HepG2 (cell line): ENCODE measurements around the gene KLF7. TPM values are rescaled to one million over a fixed set of nuclear protein-coding genes. Genes with fewer than 3 reads are reported as not detected.

Source experiments
- ATAC-seq: fragments of 200-7000 bp; cut with Tn5 transposase; 3 replicates; pipeline ENCODE4 v1.9.1; 2020; ENCODE audit warnings: mild to moderate bottlenecking, moderate library complexity
- BruUV-seq: library from RNA; stranded (reverse); fragments of 400-500 nt; replicated peaks from 2 replicates; lab custom pipeline; 2021; lab: Mats Ljungman, UMichigan
- CTCF ChIA-PET: fragments of 300-600 bp; formaldehyde crosslinking; extraction: SDS; loops from one replicate; lab custom pipeline; 2021; ENCODE audit warnings: low total read pairs, inconsistent platforms, low intra/inter-chr PET ratio; lab: Yijun Ruan, JAX
- POLR2A ChIA-PET: fragments of 350-600 bp; sonication (Branson Sonifier 250); formaldehyde crosslinking; loops from one replicate; lab custom pipeline; 2020; ENCODE audit warnings: antibody characterized with exemption, inconsistent platforms; lab: Yijun Ruan, JAX
- DNase-seq: peaks from one replicate; pipeline ENCODE4 v3.0.0-alpha.2; 2015; ENCODE audit warnings: low spot score
- FAIRE-seq: peaks from 3 replicates; lab custom pipeline; 2011; peaks lifted over from hg19 to GRCh38; lab: Jason Lieb, UNC
- H2AFZ ChIP-seq: one replicate; pipeline ENCODE4 v1.6.1; 2011; ENCODE audit warnings: low read length, inconsistent platforms
- H3K27ac ChIP-seq: fragments of 300-600 bp; 3 replicates; pipeline ENCODE4 v1.8.0; 2011; ENCODE audit warnings: mixed run types, mild to moderate bottlenecking, mixed read lengths, low read length, inconsistent platforms; ENCODE audit not compliant: insufficient read depth; ENCODE audit errors: extremely low read length
- H3K27me3 ChIP-seq, 2 experiments: fragments of 200-600 bp in 1 of 2; 2 replicates in 1 of 2; 3 replicates in 1 of 2; pipeline versions ENCODE4 v1.6.0 to v1.8.0; 2011; ENCODE audit warnings: low read length in 2 of 2, mild to moderate bottlenecking in 2 of 2, moderate library complexity in 2 of 2, inconsistent platforms in 1 of 2; ENCODE audit not compliant: insufficient read depth in 2 of 2, control insufficient read depth in 1 of 2
- H3K36me3 ChIP-seq, 2 experiments: fragments of 200-600 bp in 1 of 2; replicated peaks in 1 of 2; 2 replicates in 1 of 2; 3 replicates in 1 of 2; pipeline versions ENCODE4 v1.5.1 to v1.8.0; 2011; ENCODE audit warnings: low read length in 2 of 2, inconsistent platforms in 1 of 2; ENCODE audit not compliant: insufficient read depth in 2 of 2, control insufficient read depth in 1 of 2
- H3K4me1 ChIP-seq: 2 replicates; pipeline ENCODE4 v1.5.1; 2012; ENCODE audit warnings: low read length, inconsistent platforms; ENCODE audit not compliant: insufficient read depth
- H3K4me2 ChIP-seq: 2 replicates; pipeline ENCODE4 v1.6.0; 2011; ENCODE audit warnings: low read depth, low read length, inconsistent platforms
- H3K4me3 ChIP-seq, 3 experiments: fragments of 200-600 bp in 1 of 3; sonication (generic), shearing (Covaris generic) in 1 of 3; replicated peaks in 1 of 3; 2 replicates each; pipeline ENCODE4 v1.5.1; 2011 to 2016; ENCODE audit warnings: low read length in 3 of 3, inconsistent platforms in 2 of 3, low read depth in 2 of 3, mild to moderate bottlenecking in 2 of 3, control low read depth in 1 of 3, mixed read lengths in 1 of 3; ENCODE audit not compliant: insufficient read depth in 1 of 3
- H3K79me2 ChIP-seq: one replicate; pipeline ENCODE4 v1.6.1; 2011; ENCODE audit warnings: low read length, inconsistent platforms; ENCODE audit not compliant: insufficient read depth
- H3K9ac ChIP-seq: 2 replicates; pipeline ENCODE4 v1.6.0; 2011; ENCODE audit warnings: mild to moderate bottlenecking, low read depth, low read length, inconsistent platforms; ENCODE audit not compliant: insufficient read depth
- H3K9me3 ChIP-seq: 2 replicates; pipeline ENCODE4 v1.5.1; 2012; ENCODE audit warnings: mild to moderate bottlenecking, low read length
- H4K20me1 ChIP-seq: 2 replicates; pipeline ENCODE4 v1.6.0; 2011; ENCODE audit warnings: inconsistent platforms, mild to moderate bottlenecking, low read length, moderate library complexity; ENCODE audit not compliant: insufficient read depth
- DMAP1 ChIP-seq: IDR thresholded peaks from 2 replicates; pipeline ENCODE4 v1.6.1; 2016
- FOXK2 ChIP-seq: fragments of 450-650 bp; IDR thresholded peaks from 2 replicates; pipeline ENCODE4 v1.6.1; 2016
- GABPA ChIP-seq, 2 experiments: IDR thresholded peaks; 2 replicates each; pipeline ENCODE4 v1.6.1; 2011 to 2016; ENCODE audit warnings: low read depth in 2 of 2, low read length in 1 of 2, missing biosample characterization in 1 of 2, missing genetic modification characterization in 1 of 2
- WGBS: methylation state at CpG from one replicate; pipeline ENCODE4 v1.1.6; 2017; ENCODE audit warnings: low lambda C conversion rate; 5-methylcytosine and 5-hydroxymethylcytosine counted together
- in situ Hi-C: cut with HindIII; loops from 2 replicates; pipeline ENCODE4 v1.10.0; 2017; ENCODE audit warnings: low pct_unique_long_range_greater_than_20kb; ENCODE audit not compliant: extremely low pct_ligation_motif_present
- intact Hi-C: fragments of 100-400 bp; cut with micrococcal nuclease; formaldehyde crosslinking; loops from one replicate; pipeline ENCODE4 v1.10.0; 2022; ENCODE audit not compliant: unreplicated experiment
- polyA plus RNA-seq, 8 experiments: library from polyadenylated mRNA; depleted of rRNA in 3 of 8; stranded (reverse) in 7 of 8; unstranded in 1 of 8; fragments of >200 nt; fragmentation: Illumina TruSeq in 4 of 8; extraction: Trizol in 4 of 8; gene quantifications; 2 replicates each; pipeline versions ENCODE4 v1.2.1 to v1.2.3, GENCODE V29; 2011 to 2016; ENCODE audit warnings: low read depth in 4 of 8, missing spikeins in 1 of 8, mixed read lengths in 1 of 8; ENCODE audit not compliant: insufficient read depth in 1 of 8
- total RNA-seq, 5 experiments: library from RNA; depleted of rRNA; stranded (reverse); fragments of >200 nt; fragmentation: Illumina TruSeq; extraction: Trizol; gene quantifications; 2 replicates each; pipeline ENCODE4 v1.2.3, GENCODE V29; 2016; ENCODE audit warnings: low read depth in 1 of 5
- TF ChIP-seq, protein P1 (sequence below): IDR thresholded peaks from 2 replicates; pipeline ENCODE4 v1.6.1; 2016; ENCODE audit warnings: low read depth
- TF ChIP-seq, protein P2 (sequence below), 2 experiments: sonication (generic) in 1 of 2; formaldehyde crosslinking in 1 of 2; IDR thresholded peaks; 2 replicates each; pipeline versions ENCODE4 v1.4.0 to v1.6.1; 2018 to 2020; ENCODE audit warnings: missing genetic modification reagents in 2 of 2, borderline replicate concordance in 1 of 2, low read depth in 1 of 2, mild to moderate bottlenecking in 1 of 2, missing biosample characterization in 1 of 2

KLF7 gene
- total and polyA plus RNA-seq, 2 of the 13 experiments (the other 11 are each of a cell fraction or from before 2014, with no cell fraction given): 2.6 to 5.4 TPM

DNA sequence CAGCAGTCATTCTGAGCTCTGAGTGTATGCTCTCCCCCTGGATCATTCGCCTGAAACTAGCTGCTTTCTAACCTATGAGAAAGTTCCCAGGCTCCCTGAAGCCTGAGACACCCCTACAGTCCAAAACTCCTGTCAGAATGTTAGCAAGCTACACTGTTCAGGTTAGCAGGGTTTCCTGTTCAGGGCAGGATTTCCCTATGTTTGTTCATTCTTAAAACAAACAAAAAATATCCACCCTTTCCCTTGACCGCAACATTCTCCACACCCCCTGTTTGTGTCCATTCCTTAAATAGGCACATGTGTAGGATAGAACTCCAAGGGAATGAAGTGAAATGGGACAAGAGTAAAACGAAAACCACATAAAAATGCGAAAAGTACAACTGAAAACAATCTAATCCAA, 83.1 kb downstream of the KLF7 start:
- intact Hi-C loops (loop anchor here (2.0 kb wide), 1 partner anchor 82 kb away; the partner anchor contains the start of gene KLF7), in situ Hi-C loops (no loop called here)
- no peak overlapping the region for H3K4me3 ChIP-seq
- ChIA-PET CTCF (no interaction called here), POLR2A (interaction anchor here (1.5 kb wide), 1 partner anchor 83 kb away, joined by 4 read pairs; the partner anchor contains the start of gene KLF7)
- ATAC-seq: peak; percentile 83
- no peak overlapping the region for H3K27ac ChIP-seq
- FAIRE-seq: no peak
- TF ChIP-seq GABPA (IDR thresholded peaks at IDR 0.05; ENCODE audit: low read depth, low read length) (no peak), GABPA (CRISPR knock-in tag; IDR thresholded peaks at IDR 0.05; ENCODE audit: low read depth) (0 out of 2 replicates have a peak, but pooled peaks have one; percentile 14), DMAP1 (CRISPR knock-in tag) (no peak)
- TF ChIP-seq, protein P1, sequence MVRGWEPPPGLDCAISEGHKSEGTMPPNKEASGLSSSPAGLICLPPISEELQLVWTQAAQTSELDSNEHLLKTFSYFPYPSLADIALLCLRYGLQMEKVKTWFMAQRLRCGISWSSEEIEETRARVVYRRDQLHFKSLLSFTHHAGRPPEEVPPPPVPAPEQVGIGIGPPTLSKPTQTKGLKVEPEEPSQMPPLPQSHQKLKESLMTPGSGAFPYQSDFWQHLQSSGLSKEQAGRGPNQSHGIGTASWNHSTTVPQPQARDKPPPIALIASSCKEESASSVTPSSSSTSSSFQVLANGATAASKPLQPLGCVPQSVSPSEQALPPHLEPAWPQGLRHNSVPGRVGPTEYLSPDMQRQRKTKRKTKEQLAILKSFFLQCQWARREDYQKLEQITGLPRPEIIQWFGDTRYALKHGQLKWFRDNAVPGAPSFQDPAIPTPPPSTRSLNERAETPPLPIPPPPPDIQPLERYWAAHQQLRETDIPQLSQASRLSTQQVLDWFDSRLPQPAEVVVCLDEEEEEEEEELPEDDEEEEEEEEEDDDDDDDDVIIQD (CRISPR knock-in tag): peak; percentile 16; the same call in 1 of the 2 replicates
- H3K36me3 ChIP-seq: peaks cover 0 to 14% of the 10 kb centered on the region in 2 experiments; a peak in 2 of 5 replicates
- no peak overlapping the region for H2AFZ ChIP-seq
- H3K4me2 ChIP-seq: no peak overlapping the region; the same call in 1 of the 2 replicates
- no peaks in the 10 kb centered on the region for H4K20me1 ChIP-seq
- BruUV-seq: no TSS peak
- no peaks in the 10 kb centered on the region for H3K9me3 ChIP-seq
- H3K4me1 ChIP-seq: peaks cover 13% of the 10 kb centered on the region
- H3K27me3 ChIP-seq: no peaks in the 10 kb centered on the region
- peak; percentile 42 for DNase-seq
- no peak overlapping the region for H3K9ac ChIP-seq
- no peaks in the 10 kb centered on the region for H3K79me2 ChIP-seq
- WGBS: 60% methylated on average over 4 of the region's 4 CpGs

DNA sequence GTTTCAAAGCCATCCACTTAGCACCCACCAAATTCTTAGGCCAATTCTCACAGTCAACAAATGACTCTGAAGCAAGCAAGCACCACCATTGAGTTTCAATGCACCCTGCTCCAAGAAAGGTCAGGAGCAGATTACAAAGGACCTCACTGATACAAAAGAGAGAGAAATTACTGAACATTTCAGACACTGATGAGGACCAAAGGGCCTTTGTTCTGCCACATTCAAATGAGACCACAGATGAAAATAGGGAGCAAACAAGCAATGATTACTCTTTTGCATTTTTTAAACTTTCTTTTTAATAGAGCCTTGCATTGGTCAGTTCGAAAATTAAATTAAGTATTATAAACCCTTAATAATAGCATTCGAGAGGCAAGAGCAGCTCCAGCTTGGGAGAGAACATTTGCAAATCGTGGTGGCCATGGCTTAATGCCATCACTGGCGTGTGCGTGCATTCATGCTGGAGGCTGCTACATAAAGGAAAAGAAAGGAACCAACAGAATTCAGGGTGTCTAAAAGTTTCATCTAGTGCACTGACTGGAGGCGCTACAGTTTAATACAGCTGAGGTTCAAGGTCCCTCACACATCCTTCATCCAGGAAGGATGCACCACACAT, 87.5 kb downstream of the KLF7 start:
- H3K9me3 ChIP-seq: no peaks in the 10 kb centered on the region
- no peak overlapping the region for H2AFZ ChIP-seq
- in situ Hi-C loops: no loop called here
- H3K9ac ChIP-seq: no peak overlapping the region
- H3K27ac ChIP-seq: no peak overlapping the region
- no peak for FAIRE-seq
- TF ChIP-seq, protein P2, sequence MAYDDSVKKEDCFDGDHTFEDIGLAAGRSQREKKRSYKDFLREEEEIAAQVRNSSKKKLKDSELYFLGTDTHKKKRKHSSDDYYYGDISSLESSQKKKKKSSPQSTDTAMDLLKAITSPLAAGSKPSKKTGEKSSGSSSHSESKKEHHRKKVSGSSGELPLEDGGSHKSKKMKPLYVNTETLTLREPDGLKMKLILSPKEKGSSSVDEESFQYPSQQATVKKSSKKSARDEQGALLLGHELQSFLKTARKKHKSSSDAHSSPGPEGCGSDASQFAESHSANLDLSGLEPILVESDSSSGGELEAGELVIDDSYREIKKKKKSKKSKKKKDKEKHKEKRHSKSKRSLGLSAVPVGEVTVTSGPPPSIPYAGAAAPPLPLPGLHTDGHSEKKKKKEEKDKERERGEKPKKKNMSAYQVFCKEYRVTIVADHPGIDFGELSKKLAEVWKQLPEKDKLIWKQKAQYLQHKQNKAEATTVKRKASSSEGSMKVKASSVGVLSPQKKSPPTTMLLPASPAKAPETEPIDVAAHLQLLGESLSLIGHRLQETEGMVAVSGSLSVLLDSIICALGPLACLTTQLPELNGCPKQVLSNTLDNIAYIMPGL (CRISPR knock-in tag; IDR thresholded peaks at IDR 0.05; ENCODE audit: borderline replicate concordance in 1 of 2, low read depth in 1 of 2): no peak
- no peak for TF ChIP-seq FOXK2
- intact Hi-C loops: no loop called here
- H3K79me2 ChIP-seq: no peaks in the 10 kb centered on the region
- no peak for DNase-seq
- 90% methylated on average over 6 of the region's 6 CpGs for WGBS
- ChIA-PET POLR2A (no interaction called here), CTCF (no interaction called here)
- no peaks in the 10 kb centered on the region for H4K20me1 ChIP-seq
- peaks cover 0 to 9% of the 10 kb centered on the region in 2 experiments; a peak in 1 of 5 replicates for H3K36me3 ChIP-seq
- no peak overlapping the region for H3K4me2 ChIP-seq
- H3K27me3 ChIP-seq: no peaks in the 10 kb centered on the region
- no TSS peak for BruUV-seq
- ATAC-seq: no peak
- H3K4me3 ChIP-seq: no peak overlapping the region
- H3K4me1 ChIP-seq: peaks cover 13% of the 10 kb centered on the region
